HG03175 (cell line): ENCODE data around the gene F2.
"Not testable (repeated sequence)": the region's sequence is repeated elsewhere in the genome, so short reads cannot be mapped to it uniquely, and the experiment has no call there.

Experiments used
- ATAC-seq: cut with Tn5 transposase; IDR thresholded peaks from one replicate; pipeline ENCODE4 v1.9.1; 2021; ENCODE audit warnings: mild to moderate bottlenecking, moderate library complexity; ENCODE audit not compliant: unreplicated experiment

F2 gene

DNA sequence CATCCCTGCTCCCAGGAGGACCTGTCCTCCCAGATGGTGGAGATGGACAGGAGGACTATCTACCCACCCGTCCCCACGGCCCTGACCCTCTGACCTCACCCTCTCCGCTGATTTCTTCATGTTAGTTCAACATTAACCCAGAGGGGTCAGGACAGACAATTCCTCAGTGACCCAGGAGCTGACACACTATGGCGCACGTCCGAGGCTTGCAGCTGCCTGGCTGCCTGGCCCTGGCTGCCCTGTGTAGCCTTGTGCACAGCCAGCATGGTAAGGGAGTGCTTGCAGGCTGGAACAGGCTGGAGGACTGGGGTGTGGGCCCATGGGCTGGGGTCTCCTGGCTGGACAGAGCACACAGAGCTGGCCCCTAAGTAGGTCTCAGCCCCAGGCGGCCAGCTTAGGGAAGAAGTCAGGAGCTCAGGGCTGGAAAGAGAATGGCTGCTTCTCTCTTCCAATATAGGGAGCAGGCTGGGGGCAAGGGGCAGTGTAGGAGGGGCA, at the start of gene F2:
Gene F2 (plus strand): TSS at position 166 of the 495 bp plus-strand sequence. CDS start 23 bp downstream, at position 189.
- ATAC-seq, result no peak

- no peak for ATAC-seq
These were observed 49.3 kb upstream of the F2 start for GRCh38 chr11:46669711-46670139.

GRCh38 chr11:46670521-46670920, 48.5 kb upstream of the F2 start:
- ATAC-seq, result not testable (repeated sequence)

DNA sequence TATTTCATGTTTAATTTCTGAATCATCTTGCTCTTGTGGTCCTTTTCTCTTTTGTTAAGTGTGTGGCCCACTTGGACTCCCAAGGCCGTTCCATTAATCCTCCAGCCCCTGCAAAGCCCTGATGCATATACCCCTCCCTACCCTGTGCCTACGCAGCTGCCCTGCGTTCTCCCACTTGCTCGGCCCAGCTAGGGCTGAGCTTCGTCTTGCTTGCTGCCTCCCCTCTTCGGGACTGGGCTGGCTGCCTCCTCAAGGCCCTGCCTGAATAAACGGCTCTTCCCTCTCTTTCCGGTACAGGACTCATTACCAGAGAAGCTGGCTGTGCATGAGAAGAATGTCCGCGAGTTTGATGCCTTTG, 47.1 kb upstream of the F2 start:
- ATAC-seq, result no peak

- no peak for ATAC-seq
These were observed 46.6 kb upstream of the F2 start for GRCh38 chr11:46672381-46672839.

DNA sequence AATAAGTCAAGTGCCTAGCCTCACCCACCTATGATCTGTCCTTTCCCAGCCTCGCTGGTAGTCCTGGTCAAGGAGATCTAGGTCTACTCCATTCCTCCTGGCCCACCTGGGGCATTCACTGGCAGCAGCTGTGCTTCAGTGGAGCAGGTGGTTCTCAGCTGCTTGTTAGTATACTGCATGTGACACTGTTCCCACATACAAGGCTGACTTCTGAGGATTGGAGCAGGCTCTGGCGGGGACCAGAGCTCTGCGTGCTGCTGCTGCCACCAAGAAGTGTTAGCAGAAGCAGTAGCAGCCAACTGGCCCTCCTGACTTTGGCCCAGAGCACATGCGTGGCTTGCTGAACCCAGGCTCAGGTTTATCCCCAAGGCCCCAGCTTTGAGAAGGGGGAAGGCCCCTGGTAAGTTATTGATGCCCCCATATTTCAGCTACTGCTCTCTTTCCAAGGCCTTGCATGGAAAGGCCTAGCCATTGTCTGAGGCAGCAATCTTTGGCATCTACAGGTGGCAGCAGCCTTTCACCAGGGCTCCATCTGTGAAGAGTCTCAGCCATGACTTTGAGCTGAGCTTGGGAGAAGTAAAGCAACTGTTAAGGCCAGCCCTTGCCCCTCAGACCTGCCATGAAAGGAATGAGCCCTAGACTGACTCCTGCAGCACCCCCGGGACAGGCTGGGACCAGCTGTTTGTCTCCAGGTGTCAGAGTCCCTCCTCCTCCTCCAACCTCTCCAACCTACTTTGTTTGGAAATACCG, 45.1 kb upstream of the F2 start:
- no peak for ATAC-seq

- ATAC-seq, result no peak
These were observed 44.3 kb upstream of the F2 start for GRCh38 chr11:46674463-46675287.

DNA sequence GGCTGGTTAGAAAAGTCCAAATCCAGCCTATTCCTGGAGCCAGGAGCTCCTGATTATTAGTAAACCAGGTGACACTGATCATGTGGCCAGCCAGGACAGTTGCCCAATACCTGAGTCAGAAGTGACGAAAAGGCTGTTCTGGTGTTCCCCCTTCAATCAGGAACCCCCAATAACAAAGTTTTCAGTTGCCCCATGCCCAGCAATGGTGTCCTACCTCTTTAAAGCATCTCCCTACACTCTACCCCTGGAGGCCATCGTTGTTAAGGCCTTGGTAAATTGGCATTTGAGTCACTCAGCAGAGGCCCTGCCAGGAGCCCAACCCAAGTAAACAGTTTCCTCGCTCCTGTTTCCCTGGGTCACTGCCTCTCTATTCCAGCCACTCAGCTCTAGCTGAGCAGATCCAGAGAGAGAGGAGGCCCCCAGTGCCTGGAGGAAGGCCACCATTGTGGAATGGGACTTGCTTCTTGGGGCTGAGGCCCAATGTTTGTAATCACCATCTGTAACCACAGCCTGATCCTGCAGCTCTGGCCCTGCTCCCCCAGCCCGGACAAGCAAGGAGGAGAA, 43.6 kb upstream of the F2 start:
- no peak for ATAC-seq

DNA sequence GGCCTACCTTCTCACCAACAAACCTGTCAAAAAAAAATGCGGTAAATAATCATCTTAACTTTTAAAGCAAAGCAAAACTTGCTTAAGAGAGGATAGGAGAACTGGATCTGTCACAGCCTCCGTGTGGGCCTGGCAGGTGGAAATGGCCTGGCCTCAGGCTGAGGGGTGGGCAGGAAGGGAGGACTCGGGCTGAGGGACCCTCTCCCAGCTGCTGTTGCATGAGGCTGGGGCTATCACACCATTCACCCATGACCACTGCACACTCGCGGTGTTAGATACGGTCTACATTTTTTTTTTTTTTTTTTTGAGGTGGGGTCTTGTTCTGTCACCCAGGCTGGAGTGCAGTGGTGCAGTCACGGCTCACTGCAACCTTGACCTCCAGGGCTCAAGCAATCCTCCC, 43.1 kb upstream of the F2 start:
- ATAC-seq, result no peak

GRCh38 chr11:46676436-46677158, 42.4 kb upstream of the F2 start:
- ATAC-seq, result no peak

- no peak for ATAC-seq
These were observed 41.8 kb upstream of the F2 start for GRCh38 chr11:46677169-46677568.

DNA sequence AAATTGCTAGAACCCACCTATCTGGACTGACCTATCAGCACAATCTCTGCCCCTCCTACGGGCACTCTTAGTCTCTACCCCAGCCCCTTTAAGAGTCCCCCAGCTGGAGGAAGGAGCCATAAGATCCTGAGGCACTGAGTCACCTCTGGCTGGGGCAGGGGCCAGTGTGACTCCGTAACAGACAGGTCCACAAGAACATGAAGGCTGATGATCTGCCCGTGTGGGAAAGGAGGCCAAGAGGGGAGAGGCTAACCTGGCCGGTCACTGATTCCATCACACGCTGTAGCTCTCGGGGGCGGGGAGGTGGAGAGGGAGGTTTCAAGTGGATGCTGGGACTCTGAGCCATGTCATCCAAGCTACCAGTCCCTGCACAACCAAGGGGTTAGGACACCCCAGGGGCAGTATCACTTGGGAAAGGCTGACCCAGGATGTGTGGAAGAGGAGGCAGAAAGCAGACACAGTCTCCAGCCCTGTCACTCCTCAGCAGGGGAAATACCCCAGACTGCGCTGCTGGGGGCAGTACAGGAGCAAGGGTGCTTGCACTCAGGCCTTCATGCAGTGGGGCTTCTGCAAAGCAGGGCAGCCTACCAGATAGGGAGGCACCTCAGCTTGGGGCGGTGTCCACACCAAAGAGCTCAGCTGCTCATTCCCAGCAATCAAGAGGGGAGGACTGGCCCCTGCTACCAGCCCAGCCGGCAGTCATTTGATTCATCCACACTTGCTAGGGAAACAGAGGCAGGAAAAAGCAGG, 40.8 kb upstream of the F2 start:
- no peak for ATAC-seq

GRCh38 chr11:46678741-46679130, 40.3 kb upstream of the F2 start:
- ATAC-seq, result no peak

DNA sequence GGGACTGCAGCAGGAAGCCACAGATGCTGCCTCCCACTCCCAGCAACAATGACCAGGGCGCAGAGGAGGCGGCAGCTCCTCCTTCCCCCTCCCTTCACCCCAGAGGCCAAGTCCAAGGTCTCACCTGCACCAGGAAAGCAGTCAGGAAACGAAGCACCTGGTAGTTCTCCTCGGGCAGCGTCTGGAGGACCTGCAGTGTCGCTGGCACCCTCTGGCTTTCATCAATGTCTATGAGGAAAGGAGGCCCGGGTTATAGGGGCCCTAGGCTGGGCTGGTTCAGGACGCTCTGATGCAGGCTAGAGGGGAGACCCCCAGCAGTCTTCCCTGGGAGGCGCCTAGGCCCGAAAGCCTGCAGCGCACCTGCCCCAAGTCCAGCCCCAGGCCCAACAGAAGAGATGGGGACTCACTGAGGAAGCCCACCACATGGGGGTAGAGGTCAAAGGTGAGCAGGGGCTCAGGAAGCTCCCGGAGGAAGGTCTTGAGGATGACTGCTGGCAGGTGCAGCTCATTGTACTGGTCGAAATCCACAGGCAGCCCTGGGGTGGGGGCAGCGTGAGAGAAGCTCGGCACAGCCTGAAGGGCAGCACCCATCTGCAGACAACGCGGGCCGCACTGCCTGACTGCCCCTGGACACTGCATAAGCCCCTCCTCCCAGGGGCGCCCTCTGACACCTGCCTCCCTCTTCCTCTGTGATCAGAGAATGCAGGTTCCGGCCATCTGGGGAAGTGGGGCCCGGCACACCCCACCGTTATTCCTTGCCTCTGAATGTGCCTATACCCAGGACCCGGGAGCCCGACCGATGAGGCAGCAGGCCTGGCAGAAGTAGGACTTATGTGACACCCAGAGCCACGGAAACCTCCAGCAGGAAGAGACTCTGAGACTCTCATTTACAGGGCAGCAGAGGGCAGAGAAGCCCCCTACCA, 39.5 kb upstream of the F2 start:
- ATAC-seq, result no peak

- ATAC-seq, result no peak
These were observed 38.8 kb upstream of the F2 start for GRCh38 chr11:46680164-46680760.

DNA sequence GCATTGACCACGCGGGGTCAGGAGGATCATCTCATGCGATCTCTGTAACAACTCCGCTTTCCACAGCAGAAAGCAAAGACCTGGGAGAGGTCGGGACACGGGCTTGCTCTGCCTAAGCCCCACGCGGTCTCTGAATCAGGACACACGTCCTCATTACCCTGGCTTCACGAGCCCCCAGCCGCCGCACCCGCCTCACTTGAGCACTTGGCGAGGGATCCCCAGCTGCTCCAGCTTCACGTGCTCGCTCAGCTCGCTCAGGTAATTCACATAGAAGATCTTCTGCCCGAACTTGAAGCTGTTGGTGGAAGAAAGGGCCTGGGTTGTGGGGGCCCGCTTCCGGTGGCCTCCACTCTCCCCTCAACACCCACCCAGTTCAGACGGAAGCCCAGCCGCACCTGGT, 38.2 kb upstream of the F2 start:
- no peak for ATAC-seq

DNA sequence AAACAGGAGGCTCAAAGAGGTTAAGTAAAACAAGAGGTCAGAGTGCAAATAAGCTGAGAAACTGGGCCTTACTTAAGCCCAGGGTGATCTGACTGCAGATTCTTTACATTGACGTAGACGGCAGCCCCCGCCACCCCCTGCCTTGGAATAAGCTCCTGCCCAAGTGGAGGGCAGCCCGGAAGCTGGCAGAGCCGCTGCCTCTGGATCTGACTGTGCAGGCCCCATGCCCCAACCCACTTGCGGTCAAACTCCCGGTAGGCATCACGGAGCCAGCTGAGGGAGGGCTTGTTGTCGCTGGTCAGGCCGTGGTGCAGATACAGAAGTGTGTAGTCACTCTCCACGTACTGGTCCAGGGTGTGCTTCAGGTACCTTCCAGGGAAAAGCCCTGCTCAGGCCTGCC, 37.2 kb upstream of the F2 start:
- ATAC-seq, result no peak

- no peak for ATAC-seq
These were observed 36.0 kb upstream of the F2 start for GRCh38 chr11:46682773-46683752.
